ENCODE data around the gene ASB16.
A peak's percentile ranks its signal among the peaks of the same experiment; 100 is the strongest.
"Not testable (repeated sequence)": the region's sequence is repeated elsewhere in the genome, so short reads cannot be mapped to it uniquely, and the experiment has no call there.

ASB16 gene, protein sequence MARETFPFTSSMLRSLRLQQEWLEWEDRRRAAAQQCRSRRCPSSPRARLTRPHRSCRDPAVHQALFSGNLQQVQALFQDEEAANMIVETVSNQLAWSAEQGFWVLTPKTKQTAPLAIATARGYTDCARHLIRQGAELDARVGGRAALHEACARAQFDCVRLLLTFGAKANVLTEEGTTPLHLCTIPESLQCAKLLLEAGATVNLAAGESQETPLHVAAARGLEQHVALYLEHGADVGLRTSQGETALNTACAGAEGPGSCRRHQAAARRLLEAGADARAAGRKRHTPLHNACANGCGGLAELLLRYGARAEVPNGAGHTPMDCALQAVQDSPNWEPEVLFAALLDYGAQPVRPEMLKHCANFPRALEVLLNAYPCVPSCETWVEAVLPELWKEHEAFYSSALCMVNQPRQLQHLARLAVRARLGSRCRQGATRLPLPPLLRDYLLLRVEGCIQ

DNA sequence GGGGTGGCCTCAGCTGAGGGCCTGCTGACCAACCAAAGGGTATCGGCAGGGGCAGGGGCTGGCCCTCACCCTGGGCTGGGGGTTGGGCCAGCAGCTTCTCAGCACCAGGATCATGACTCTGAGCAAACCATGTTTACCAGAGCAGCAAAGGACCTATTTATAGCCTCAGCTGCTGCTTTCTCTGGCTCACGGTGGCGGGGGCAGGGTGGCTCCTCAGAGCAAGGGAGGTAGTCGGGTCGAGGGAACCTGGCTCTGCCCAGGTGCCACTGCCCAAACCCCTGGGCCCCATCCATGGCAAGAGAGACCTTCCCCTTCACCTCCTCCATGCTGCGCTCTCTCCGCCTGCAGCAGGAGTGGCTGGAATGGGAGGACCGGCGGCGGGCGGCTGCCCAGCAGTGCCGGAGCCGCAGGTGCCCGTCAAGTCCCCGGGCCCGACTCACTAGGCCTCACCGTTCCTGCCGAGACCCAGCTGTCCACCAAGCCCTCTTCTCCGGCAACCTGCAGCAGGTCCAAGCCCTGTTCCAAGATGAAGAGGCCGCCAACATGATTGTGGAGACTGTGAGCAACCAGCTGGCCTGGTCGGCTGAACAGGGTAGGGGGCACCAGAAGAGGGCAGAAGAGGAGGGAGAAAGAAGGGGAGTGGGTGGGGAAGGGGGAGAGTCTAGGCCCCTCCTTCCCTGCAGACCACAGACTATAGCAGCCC is at the start of gene ASB16:
TSS of gene ASB16 (plus strand) at position 206 of the 703 bp plus-strand sequence. CDS start at position 292, 86 bp downstream.
- no peak for DNase-seq

GRCh38 chr17:44120851-44121605 is 49.5 kb upstream of the ASB16 start:
- DNase-seq: no peak

DNA sequence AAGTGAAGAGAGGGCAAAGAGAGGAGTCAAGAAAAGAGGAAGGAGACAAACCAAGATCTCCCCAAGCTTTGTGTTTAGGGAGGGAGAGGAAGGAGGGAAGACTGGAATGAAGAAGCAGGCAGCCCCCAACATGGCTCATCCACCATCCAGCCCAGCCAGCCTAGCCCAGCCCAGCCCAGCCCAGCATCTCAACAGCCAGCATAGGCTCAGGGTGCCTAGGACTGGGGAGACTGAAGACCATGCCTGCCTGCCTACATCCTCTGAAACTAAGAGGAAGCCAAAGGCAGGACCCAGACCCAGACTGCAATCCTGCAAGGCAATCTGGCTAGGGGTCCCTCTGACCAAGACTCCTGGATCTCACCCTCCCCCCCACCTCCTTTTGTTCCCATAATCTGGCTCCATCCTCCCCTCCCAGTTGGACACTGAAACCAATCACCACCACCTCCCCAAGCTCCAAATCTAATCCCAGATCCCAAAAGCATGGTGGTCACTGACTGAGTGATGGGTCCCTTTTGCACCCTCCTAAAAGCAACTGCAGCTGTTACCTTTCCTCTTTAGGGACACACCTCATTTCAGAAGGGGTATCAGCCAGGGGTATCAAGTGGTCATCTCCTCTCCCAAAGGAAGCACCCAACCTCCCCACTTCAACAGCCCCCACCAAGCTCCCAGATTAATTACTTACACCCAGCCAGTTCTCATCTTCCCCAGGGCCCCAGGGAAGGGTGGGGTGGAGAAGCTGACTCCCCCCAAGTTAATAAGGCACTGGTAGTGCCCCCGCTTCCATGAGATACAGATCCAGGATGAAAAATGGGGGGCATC is 48.3 kb upstream of the ASB16 start:
- no peak for DNase-seq

- no peak for DNase-seq
These were observed 47.6 kb upstream of the ASB16 start for GRCh38 chr17:44122816-44123355.

GRCh38 chr17:44123356-44124117 is 47.0 kb upstream of the ASB16 start, which contains the start of gene HDAC5:
Gene HDAC5, minus strand, starts transcription at chr17:44123641. Its CDS starts 6,126 bp downstream, at chr17:44117515.
- DNase-seq: peak; percentile 95

GRCh38 chr17:44124118-44124438 is 46.4 kb upstream of the ASB16 start:
- DNase-seq: no peak

DNA sequence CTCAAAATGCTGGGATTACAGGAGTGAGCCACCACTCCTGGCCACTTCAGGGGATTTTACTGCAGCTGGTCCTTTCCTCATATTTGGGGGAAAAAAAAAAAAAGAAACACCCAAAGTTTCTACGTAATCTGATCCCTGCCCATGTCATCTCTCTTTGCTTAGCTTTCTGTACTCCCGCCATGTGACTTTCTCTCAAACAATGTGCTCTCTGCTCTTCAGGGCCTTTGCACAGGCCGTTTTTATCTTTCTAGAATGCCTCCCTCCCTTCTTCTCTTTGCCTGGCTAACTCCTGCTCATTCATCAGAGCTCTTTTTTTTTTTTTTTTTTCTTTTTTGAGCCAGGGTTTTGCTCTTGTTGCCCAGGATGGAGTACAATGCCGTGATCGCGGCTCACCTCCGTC is 42.1 kb upstream of the ASB16 start:
- DNase-seq: no peak

DNA sequence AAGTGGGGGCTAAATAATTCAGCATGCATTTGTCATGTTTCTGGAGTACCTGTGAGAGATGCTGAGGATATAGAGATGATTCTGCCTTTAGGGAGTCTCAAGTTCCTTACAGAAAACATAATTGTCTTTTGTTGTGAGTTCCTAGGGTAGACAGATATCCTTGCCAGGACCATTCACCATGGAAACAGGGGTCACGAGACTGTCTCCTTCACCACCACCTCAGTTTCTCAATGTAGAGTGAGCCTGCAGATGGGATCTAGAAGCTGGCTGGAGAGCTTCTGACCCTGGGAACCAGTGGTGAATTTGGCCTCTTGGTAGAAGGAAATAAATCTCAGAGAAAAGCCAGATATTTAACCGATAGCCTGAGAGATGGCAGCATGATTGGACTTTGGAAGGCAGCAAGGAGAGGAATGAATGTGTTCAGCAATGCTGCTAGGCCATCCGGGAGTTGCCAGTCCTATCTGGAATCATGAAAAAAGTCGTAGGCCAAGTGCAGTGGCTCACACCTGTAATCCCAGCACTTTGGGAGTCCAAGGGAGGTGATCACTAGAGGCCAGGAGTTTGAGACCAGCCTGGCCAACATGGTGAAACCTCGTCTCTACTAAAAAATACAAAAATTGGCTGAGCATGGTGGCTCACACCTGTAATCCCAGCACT is 39.7 kb upstream of the ASB16 start:
- no peak for DNase-seq

GRCh38 chr17:44131372-44131771 is 39.1 kb upstream of the ASB16 start:
- not testable (repeated sequence) for DNase-seq

DNA sequence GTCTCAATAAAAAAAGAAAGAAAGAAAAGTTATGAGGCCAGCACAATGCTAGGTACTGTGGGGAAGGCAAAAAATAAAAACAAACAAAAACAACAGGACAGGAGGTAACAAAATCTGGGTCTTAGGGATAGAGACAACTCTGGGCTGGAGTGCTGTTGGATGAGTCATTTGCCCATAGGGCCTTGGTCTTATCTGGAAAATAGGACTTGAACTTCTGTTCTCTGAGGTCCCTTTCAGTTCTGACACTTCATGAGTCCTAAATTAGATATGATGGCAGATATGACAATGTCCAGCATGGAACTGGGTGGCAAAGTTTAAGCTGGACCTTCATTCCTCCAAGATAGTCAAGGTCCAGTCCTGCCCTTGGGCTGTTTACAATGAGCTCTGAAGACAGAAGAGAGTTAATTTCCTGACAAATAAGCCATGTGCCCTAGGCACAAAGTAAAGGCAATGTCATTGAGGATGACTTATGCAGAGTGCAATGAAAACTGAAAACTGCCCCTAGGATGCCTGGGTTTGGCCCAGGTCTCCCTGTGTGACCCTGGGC is 38.2 kb upstream of the ASB16 start:
- DNase-seq: no peak

- no peak for DNase-seq
These were observed 36.5 kb upstream of the ASB16 start for GRCh38 chr17:44133918-44134476.

DNA sequence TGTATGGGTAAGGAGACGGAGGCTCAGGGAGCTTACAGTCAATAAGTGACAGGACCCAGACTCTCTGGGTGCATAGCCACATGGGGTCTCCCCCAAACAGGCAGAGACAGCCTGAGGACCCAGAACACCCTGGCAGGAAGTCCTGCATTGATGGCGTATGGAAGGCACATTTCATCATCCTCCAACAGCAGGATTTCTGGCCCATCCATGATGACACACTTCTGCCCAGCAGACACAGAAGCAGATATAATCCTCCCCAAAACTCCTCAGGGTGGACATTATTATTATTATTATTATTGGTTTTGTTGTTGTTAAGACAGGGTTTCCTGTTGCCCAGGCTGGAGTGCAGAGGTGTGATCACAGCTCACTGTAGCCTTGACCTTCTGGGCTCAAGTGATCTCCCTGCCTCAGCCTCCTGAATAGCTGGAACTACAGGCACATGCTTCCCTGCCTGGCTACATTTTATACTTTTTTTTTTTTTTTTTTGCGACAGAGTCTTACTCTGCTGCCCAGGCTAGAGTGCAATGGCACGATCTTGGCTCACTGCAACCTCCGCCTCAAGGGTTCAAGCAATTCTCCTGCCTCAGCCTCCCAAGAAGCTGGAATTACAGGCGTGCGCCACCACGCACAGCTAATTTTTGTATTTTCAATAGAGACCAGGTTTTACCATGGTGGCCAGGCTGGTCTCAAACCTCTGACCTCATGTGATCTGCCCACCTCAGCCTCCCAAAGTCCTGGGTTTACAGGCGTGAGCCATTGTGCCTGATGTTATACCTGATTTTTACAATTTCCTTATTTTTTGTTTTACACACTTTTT is 35.5 kb upstream of the ASB16 start:
- no peak for DNase-seq

DNA sequence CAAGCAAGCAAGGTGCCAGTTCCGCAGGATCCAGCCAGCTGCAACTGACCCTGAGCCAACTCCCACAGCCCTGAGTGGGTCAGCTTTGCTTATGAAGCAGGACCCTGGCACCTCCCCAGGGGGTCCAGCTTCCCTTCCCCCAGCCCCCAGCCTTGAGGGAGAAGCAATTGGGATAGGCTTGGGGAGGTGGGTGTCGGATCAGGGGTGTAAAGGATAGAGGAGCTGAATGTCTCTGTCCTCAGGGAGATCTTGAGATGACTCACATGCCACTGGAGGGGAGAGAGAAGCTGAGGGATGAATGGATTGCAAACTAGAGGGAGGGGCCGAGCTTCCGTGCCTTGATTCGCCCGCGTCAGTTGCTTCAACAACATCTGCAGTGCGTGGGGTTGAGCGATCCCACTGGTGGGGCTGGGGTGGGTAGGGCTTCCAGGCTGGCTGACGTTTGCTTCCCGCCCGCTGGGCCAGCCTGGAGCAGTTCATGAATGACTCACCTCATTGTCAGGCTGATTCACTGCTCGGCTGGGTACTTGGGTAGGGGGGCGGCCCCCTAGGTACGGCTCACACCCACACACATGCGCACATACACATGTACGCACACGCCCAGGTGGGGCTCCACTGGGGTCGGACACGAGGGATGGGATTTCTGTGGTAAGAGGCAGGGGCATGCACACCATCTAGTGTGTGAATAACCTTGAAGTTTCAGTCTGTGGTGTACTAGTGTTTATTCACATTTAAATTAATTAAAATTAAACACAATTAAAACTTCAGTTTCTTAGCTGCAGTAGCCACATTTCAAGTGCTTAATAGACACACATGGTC is 32.4 kb upstream of the ASB16 start:
- peak; percentile 8 for DNase-seq

DNA sequence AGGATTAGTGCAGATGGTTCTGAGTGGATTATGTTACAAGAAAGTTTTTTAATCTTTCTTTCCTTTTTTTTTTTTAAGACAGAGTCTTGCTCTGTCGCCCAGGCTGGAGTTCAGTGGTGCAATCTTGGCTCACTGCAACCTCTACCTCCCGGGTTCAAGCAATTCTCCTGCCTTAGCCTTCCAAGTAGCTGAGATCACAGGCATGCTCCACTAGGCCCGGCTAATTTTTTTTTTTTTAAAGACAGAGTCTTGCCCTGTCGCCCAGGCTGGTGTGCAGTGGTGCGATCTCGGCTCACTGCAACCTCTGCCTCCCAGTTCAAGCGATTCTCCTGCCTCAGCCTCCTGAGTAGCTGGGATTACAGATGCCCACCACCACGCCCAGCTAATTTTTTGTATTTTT is 26.6 kb upstream of the ASB16 start:
- DNase-seq: not testable (repeated sequence)

GRCh38 chr17:44144966-44145739 is 25.4 kb upstream of the ASB16 start:
- no peak for DNase-seq

DNA sequence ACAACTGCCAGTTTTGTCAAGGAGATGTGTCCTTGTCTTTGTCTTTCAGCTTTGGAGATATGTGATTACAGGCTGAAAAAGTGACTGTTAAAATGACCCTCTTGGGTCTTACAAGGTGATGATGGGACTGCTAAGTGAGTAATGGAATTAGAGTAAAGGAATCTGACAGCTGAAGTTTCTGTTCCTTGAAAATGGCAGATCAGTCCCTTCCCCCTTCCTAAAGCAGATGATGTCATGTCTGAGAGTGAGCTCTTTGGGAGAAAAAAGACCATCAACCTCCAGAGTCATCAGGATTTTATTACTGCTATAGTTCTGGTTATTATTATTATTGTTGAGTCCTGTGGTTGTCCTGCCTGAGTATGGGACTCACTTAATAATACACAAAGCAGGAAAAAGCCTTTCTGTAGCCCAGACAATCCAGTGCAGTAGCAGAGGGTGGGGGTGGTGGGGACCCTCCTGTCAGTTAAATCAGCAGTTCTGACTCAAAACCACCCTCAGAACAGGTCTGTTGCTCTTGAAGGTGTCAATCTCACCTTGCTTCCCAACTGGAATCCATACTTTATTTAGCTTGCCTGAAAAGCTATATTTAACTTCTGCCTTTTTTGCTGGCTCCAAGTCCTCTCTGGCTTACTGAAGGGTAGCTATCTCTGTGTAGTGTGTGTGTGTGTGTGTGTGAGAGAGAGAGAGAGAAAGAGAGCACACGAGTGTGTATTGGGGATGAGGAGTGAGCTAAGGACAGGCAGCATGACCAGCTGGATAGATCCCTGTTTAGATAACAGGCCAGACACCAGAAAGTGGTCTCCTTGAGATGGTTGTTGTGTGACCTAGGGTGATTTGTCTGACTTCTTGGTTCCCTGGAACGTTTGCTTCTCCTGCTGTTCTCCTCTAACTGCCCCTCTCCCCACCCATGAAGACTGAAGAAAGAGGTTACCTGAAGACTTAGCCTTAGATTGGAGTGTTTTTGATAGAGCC is 23.8 kb upstream of the ASB16 start:
- no peak for DNase-seq
